ENCODE results near the gene OR13J1. TPM values are rescaled to one million over a fixed set of nuclear protein-coding genes. Genes with fewer than 3 reads are reported as not detected.

OR13J1 gene
- total and polyA plus RNA-seq, 2 donors from 2014 or later = not detected

GRCh38 chr9:35829764-35830096 lies 40.5 kb downstream of the OR13J1 start:
- H3K27ac ChIP-seq (ENCODE audit: low read depth in 2 of 2, low read length in 2 of 2) = peak overlapping the region; percentile 88 to 93
- H3K36me3 ChIP-seq (ENCODE audit: control insufficient read depth in 2 of 3, insufficient read depth in 3 of 3, low read length in 3 of 3) = no peaks in the 10 kb centered on the region
- peak overlapping the region; percentile 60 to 90 (median 61) for H3K4me3 ChIP-seq (ENCODE audit: low read length in 3 of 3)
- no peaks in the 10 kb centered on the region for H3K27me3 ChIP-seq (ENCODE audit: control insufficient read depth, insufficient read depth, low read length)
- H3K9me3 ChIP-seq (ENCODE audit: control insufficient read depth in 2 of 3, insufficient read depth in 1 of 3, low read length in 3 of 3) = no peaks in the 10 kb centered on the region
- H3K4me1 ChIP-seq (ENCODE audit: control insufficient read depth in 2 of 3, insufficient read depth in 2 of 3, low read depth in 1 of 3, low read length in 3 of 3) = peaks cover 0 to 33% (median 16%) of the 10 kb centered on the region in 3 donors
- intact Hi-C loops (cut with DNase I) = no loop called here
- TF ChIP-seq, protein P1, sequence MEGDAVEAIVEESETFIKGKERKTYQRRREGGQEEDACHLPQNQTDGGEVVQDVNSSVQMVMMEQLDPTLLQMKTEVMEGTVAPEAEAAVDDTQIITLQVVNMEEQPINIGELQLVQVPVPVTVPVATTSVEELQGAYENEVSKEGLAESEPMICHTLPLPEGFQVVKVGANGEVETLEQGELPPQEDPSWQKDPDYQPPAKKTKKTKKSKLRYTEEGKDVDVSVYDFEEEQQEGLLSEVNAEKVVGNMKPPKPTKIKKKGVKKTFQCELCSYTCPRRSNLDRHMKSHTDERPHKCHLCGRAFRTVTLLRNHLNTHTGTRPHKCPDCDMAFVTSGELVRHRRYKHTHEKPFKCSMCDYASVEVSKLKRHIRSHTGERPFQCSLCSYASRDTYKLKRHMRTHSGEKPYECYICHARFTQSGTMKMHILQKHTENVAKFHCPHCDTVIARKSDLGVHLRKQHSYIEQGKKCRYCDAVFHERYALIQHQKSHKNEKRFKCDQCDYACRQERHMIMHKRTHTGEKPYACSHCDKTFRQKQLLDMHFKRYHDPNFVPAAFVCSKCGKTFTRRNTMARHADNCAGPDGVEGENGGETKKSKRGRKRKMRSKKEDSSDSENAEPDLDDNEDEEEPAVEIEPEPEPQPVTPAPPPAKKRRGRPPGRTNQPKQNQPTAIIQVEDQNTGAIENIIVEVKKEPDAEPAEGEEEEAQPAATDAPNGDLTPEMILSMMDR (IDR thresholded peaks at IDR 0.05; ENCODE audit: borderline replicate concordance, extremely low read depth, insufficient read depth) = no peak
- no peak for DNase-seq
- peak overlapping the region; percentile 37 to 84 (median 44) for H3K9ac ChIP-seq (ENCODE audit: low read length in 3 of 3)
- FAIRE-seq = no peak

- FAIRE-seq = no peak
- peaks cover 0 to 28% (median 15%) of the 10 kb centered on the region in 3 donors for H3K4me1 ChIP-seq (ENCODE audit: control insufficient read depth in 2 of 3, insufficient read depth in 2 of 3, low read depth in 1 of 3, low read length in 3 of 3)
- H3K9me3 ChIP-seq (ENCODE audit: control insufficient read depth in 2 of 3, insufficient read depth in 1 of 3, low read length in 3 of 3) = no peaks in the 10 kb centered on the region
- H3K9ac ChIP-seq (ENCODE audit: low read length in 3 of 3) = peak within 1 kb of the TSS; percentile 52 to 97 (median 73)
- no peaks in the 10 kb centered on the region for H3K27me3 ChIP-seq (ENCODE audit: control insufficient read depth, insufficient read depth, low read length)
- peak within 1 kb of the TSS; percentile 71 to 90 (median 83) for H3K4me3 ChIP-seq (ENCODE audit: low read length in 3 of 3)
- peak; percentile 97 to 99 (median 98) for DNase-seq
- TF ChIP-seq, protein P1 (IDR thresholded peaks at IDR 0.05; ENCODE audit: borderline replicate concordance, extremely low read depth, insufficient read depth) = no peak
- peak within 1 kb of the TSS; percentile 88 to 93 for H3K27ac ChIP-seq (ENCODE audit: low read depth in 2 of 2, low read length in 2 of 2)
- intact Hi-C loops (cut with DNase I) = no loop called here
- H3K36me3 ChIP-seq (ENCODE audit: control insufficient read depth in 2 of 3, insufficient read depth in 3 of 3, low read length in 3 of 3) = no peaks in the 10 kb centered on the region
Observed at GRCh38 chr9:35829084-35829763, 41.0 kb downstream of the OR13J1 start, which contains the start of gene TMEM8B. Gene TMEM8B, plus strand, starts transcription at chr9:35829228. Its CDS starts 220 bp downstream, at chr9:35829448.

GRCh38 chr9:35828716-35829083 lies 41.5 kb downstream of the OR13J1 start, which contains the start of gene FAM221B:
Gene FAM221B, minus strand, starts transcription at chr9:35828732. Its CDS starts 2,571 bp downstream, at chr9:35826161.
- H3K4me1 ChIP-seq (ENCODE audit: control insufficient read depth in 2 of 3, insufficient read depth in 2 of 3, low read depth in 1 of 3, low read length in 3 of 3) = peaks cover 0 to 26% (median 11%) of the 10 kb centered on the region in 3 donors
- H3K36me3 ChIP-seq (ENCODE audit: control insufficient read depth in 2 of 3, insufficient read depth in 3 of 3, low read length in 3 of 3) = no peaks in the 10 kb centered on the region
- no peaks in the 10 kb centered on the region for H3K9me3 ChIP-seq (ENCODE audit: control insufficient read depth in 2 of 3, insufficient read depth in 1 of 3, low read length in 3 of 3)
- H3K4me3 ChIP-seq (ENCODE audit: low read length in 3 of 3) = peak within 1 kb of the TSS; percentile 71 to 90 (median 83)
- intact Hi-C loops (cut with DNase I) = no loop called here
- no peaks in the 10 kb centered on the region for H3K27me3 ChIP-seq (ENCODE audit: control insufficient read depth, insufficient read depth, low read length)
- peak within 1 kb of the TSS; percentile 52 to 97 (median 73) for H3K9ac ChIP-seq (ENCODE audit: low read length in 3 of 3)
- TF ChIP-seq, protein P1 (IDR thresholded peaks at IDR 0.05; ENCODE audit: borderline replicate concordance, extremely low read depth, insufficient read depth) = no peak
- peak within 1 kb of the TSS; percentile 88 to 93 for H3K27ac ChIP-seq (ENCODE audit: low read depth in 2 of 2, low read length in 2 of 2)
- FAIRE-seq (no peak), DNase-seq (peak in 2 of 5 donors; percentile 74 to 85)
